ENCODE results near the gene ZNF469.

ZNF469 gene

GRCh38 chr16:88421871-88422433, 39.2 kb downstream of the ZNF469 start:
- DNase-seq (ENCODE audit: extremely low read depth in 1 of 2, low read depth in 1 of 2) = no peak

GRCh38 chr16:88422733-88423447, 40.1 kb downstream of the ZNF469 start:
- DNase-seq (ENCODE audit: extremely low read depth in 1 of 2, low read depth in 1 of 2) = no peak

- DNase-seq (ENCODE audit: extremely low read depth in 1 of 2, low read depth in 1 of 2) = no peak
Measured at GRCh38 chr16:88423448-88423850, 40.7 kb downstream of the ZNF469 start.

GRCh38 chr16:88424587-88425235, 42.0 kb downstream of the ZNF469 start:
- DNase-seq (ENCODE audit: extremely low read depth in 1 of 2, low read depth in 1 of 2) = no peak

- DNase-seq (ENCODE audit: extremely low read depth in 1 of 2, low read depth in 1 of 2) = no peak
Measured at GRCh38 chr16:88426018-88426417, 43.3 kb downstream of the ZNF469 start.

GRCh38 chr16:88427376-88427775, 44.6 kb downstream of the ZNF469 start:
- DNase-seq (ENCODE audit: extremely low read depth in 1 of 2, low read depth in 1 of 2) = no peak

GRCh38 chr16:88428156-88428555, 45.4 kb downstream of the ZNF469 start:
- DNase-seq (ENCODE audit: extremely low read depth in 1 of 2, low read depth in 1 of 2) = no peak

GRCh38 chr16:88428616-88429386, 46.0 kb downstream of the ZNF469 start:
- no peak for DNase-seq (ENCODE audit: extremely low read depth in 1 of 2, low read depth in 1 of 2)

- no peak for DNase-seq (ENCODE audit: extremely low read depth in 1 of 2, low read depth in 1 of 2)
Measured at GRCh38 chr16:88429387-88430184, 46.8 kb downstream of the ZNF469 start.

- no peak for DNase-seq (ENCODE audit: extremely low read depth in 1 of 2, low read depth in 1 of 2)
Measured at GRCh38 chr16:88430185-88430523, 47.4 kb downstream of the ZNF469 start.

GRCh38 chr16:88430524-88431446, 48.0 kb downstream of the ZNF469 start:
- DNase-seq (ENCODE audit: extremely low read depth in 1 of 2, low read depth in 1 of 2) = peak in 1 of 2 donors; percentile 16

GRCh38 chr16:88431651-88432050, 48.9 kb downstream of the ZNF469 start:
- no peak for DNase-seq (ENCODE audit: extremely low read depth in 1 of 2, low read depth in 1 of 2)

- DNase-seq (ENCODE audit: extremely low read depth in 1 of 2, low read depth in 1 of 2) = no peak
Measured at GRCh38 chr16:88432174-88432573, 49.4 kb downstream of the ZNF469 start.
